GM23338 (cell line): ENCODE measurements around the gene CPEB3. TPM values are rescaled to one million over a fixed set of nuclear protein-coding genes. Genes with fewer than 3 reads are reported as not detected.

Experiments
- CREB1 ChIP-seq: fragments of 250-450 bp; sonication (Bioruptor Pico); IDR thresholded peaks from 2 replicates; pipeline ENCODE4 v1.5.0; 2020; ENCODE audit warnings: low read depth, mild to moderate bottlenecking, moderate library complexity
- EZH2phosphoT487 ChIP-seq: fragments of 200-600 bp; sonication (generic); IDR thresholded peaks from one replicate; pipeline ENCODE4 v1.8.1; 2018; ENCODE audit warnings: antibody characterized with exemption; ENCODE audit not compliant: unreplicated experiment
- NANOG ChIP-seq: IDR thresholded peaks from 2 replicates; pipeline ENCODE4 v1.6.1; 2016; ENCODE audit warnings: antibody characterized with exemption, borderline replicate concordance
- STAT1 ChIP-seq: IDR thresholded peaks from one replicate; pipeline ENCODE4 v1.6.1; 2016; ENCODE audit warnings: antibody characterized with exemption; ENCODE audit not compliant: unreplicated experiment
- ZNF114 ChIP-seq: fragments of 250-450 bp; sonication (Bioruptor Pico); IDR thresholded peaks from 2 replicates; pipeline ENCODE4 v1.5.0; 2020; ENCODE audit warnings: mild to moderate bottlenecking, moderate library complexity
- ZNF331 ChIP-seq: fragments of 250-450 bp; sonication (Bioruptor Pico); IDR thresholded peaks from 2 replicates; pipeline ENCODE4 v1.5.0; 2020; ENCODE audit warnings: low read depth, mild to moderate bottlenecking, moderate library complexity
- polyA plus RNA-seq: library from polyadenylated mRNA; unstranded; fragments of >200 nt; fragmentation: Nextera tagmentation; extraction: Ambion mirVana; gene quantifications from 2 replicates; pipeline ENCODE4 v1.2.1, GENCODE V29; 2016
- total RNA-seq: library from RNA; depleted of rRNA; stranded (reverse); fragments of >200 nt; shearing (Covaris generic); gene quantifications from 2 replicates; pipeline ENCODE4 v1.2.3, GENCODE V29; 2014
- TF ChIP-seq, protein P1 (sequence below): fragments of 250-450 bp; sonication (Bioruptor Pico); IDR thresholded peaks from 2 replicates; pipeline ENCODE4 v1.5.0; 2020; ENCODE audit warnings: mild to moderate bottlenecking, moderate library complexity
- TF ChIP-seq, protein P2 (sequence below), 2 experiments: fragments of 200-600 bp in 1 of 2; sonication (generic) in 1 of 2; conservative IDR thresholded peaks; 2 replicates each; pipeline versions ENCODE4 v1.5.1 to v1.6.1; 2016 to 2017; ENCODE audit warnings: antibody characterized with exemption in 2 of 2, low read depth in 2 of 2, mild to moderate bottlenecking in 2 of 2, moderate library complexity in 1 of 2

Gene CPEB3
- total and polyA plus RNA-seq, 2 experiments from 2014 or later, result 0.74 to 1.9 TPM

DNA sequence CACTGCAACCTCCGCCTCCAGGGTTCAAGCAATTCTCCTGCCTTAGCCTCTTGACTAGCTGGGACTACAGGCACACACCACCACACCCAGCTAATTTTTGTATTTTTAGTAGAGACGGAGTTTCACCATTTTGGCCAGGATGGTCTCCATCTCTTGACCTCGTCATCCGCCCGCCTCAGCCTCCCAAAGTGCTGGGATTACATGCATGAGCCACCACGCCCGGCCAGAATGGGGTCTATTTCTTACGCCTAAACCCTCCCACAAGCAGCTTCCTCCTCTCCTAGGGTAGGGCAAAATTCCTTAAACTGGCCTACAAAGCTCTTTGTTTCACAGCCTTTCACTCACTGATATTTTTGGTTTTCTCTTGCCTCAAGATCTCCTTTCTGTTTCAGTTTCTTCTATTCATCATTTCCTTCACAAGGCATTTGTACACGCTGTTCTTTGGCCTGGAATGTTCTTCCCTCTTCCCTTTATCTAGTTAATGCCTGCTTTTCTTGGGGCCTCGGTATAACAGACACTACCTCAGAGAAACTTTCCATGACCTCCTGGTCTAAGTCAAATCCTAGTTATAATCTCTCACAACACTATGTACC, 6.7 kb downstream of the CPEB3 start (continued):
- TF ChIP-seq, protein P1, sequence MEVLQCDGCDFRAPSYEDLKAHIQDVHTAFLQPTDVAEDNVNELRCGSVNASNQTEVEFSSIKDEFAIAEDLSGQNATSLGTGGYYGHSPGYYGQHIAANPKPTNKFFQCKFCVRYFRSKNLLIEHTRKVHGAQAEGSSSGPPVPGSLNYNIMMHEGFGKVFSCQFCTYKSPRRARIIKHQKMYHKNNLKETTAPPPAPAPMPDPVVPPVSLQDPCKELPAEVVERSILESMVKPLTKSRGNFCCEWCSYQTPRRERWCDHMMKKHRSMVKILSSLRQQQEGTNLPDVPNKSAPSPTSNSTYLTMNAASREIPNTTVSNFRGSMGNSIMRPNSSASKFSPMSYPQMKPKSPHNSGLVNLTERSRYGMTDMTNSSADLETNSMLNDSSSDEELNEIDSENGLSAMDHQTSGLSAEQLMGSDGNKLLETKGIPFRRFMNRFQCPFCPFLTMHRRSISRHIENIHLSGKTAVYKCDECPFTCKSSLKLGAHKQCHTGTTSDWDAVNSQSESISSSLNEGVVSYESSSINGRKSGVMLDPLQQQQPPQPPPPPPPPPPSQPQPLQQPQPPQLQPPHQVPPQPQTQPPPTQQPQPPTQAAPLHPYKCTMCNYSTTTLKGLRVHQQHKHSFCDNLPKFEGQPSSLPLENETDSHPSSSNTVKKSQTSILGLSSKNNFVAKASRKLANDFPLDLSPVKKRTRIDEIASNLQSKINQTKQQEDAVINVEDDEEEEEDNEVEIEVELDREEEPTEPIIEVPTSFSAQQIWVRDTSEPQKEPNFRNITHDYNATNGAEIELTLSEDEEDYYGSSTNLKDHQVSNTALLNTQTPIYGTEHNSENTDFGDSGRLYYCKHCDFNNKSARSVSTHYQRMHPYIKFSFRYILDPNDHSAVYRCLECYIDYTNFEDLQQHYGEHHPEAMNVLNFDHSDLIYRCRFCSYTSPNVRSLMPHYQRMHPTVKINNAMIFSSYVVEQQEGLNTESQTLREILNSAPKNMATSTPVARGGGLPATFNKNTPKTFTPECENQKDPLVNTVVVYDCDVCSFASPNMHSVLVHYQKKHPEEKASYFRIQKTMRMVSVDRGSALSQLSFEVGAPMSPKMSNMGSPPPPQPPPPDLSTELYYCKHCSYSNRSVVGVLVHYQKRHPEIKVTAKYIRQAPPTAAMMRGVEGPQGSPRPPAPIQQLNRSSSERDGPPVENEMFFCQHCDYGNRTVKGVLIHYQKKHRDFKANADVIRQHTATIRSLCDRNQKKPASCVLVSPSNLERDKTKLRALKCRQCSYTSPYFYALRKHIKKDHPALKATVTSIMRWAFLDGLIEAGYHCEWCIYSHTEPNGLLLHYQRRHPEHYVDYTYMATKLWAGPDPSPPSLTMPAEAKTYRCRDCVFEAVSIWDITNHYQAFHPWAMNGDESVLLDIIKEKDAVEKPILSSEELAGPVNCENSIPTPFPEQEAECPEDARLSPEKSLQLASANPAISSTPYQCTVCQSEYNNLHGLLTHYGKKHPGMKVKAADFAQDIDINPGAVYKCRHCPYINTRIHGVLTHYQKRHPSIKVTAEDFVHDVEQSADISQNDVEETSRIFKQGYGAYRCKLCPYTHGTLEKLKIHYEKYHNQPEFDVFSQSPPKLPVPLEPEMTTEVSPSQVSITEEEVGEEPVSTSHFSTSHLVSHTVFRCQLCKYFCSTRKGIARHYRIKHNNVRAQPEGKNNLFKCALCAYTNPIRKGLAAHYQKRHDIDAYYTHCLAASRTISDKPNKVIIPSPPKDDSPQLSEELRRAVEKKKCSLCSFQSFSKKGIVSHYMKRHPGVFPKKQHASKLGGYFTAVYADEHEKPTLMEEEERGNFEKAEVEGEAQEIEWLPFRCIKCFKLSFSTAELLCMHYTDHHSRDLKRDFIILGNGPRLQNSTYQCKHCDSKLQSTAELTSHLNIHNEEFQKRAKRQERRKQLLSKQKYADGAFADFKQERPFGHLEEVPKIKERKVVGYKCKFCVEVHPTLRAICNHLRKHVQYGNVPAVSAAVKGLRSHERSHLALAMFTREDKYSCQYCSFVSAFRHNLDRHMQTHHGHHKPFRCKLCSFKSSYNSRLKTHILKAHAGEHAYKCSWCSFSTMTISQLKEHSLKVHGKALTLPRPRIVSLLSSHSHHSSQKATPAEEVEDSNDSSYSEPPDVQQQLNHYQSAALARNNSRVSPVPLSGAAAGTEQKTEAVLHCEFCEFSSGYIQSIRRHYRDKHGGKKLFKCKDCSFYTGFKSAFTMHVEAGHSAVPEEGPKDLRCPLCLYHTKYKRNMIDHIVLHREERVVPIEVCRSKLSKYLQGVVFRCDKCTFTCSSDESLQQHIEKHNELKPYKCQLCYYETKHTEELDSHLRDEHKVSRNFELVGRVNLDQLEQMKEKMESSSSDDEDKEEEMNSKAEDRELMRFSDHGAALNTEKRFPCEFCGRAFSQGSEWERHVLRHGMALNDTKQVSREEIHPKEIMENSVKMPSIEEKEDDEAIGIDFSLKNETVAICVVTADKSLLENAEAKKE (CRISPR knock-in tag), result no peak
- TF ChIP-seq CREB1 (CRISPR knock-in tag) (no peak), NANOG (no peak), ZNF114 (CRISPR knock-in tag) (no peak), EZH2phosphoT487 (no peak), ZNF331 (CRISPR knock-in tag) (no peak), STAT1 (no peak)
- TF ChIP-seq, protein P2, sequence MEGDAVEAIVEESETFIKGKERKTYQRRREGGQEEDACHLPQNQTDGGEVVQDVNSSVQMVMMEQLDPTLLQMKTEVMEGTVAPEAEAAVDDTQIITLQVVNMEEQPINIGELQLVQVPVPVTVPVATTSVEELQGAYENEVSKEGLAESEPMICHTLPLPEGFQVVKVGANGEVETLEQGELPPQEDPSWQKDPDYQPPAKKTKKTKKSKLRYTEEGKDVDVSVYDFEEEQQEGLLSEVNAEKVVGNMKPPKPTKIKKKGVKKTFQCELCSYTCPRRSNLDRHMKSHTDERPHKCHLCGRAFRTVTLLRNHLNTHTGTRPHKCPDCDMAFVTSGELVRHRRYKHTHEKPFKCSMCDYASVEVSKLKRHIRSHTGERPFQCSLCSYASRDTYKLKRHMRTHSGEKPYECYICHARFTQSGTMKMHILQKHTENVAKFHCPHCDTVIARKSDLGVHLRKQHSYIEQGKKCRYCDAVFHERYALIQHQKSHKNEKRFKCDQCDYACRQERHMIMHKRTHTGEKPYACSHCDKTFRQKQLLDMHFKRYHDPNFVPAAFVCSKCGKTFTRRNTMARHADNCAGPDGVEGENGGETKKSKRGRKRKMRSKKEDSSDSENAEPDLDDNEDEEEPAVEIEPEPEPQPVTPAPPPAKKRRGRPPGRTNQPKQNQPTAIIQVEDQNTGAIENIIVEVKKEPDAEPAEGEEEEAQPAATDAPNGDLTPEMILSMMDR (conservative IDR thresholded peaks at IDR 0.05; ENCODE audit: low read depth in 2 of 2), result no peak
